HEK293T (cell line): ENCODE results near the gene CHRDL1.

Experiments used
- ARNT ChIP-seq: fragments of 450-650 bp; IDR thresholded peaks from 2 replicates; pipeline ENCODE4 v1.6.1; 2017; ENCODE audit warnings: mild to moderate bottlenecking
- BHLHE40 ChIP-seq: fragments of 450-650 bp; IDR thresholded peaks from 2 replicates; pipeline ENCODE4 v1.6.1; 2016; ENCODE audit warnings: mild to moderate bottlenecking, moderate library complexity, borderline replicate concordance
- ELF4 ChIP-seq: fragments of 450-650 bp; IDR thresholded peaks from 2 replicates; pipeline ENCODE4 v1.6.1; 2017; ENCODE audit warnings: antibody characterized with exemption
- FOXK2 ChIP-seq: fragments of 450-650 bp; IDR thresholded peaks from 2 replicates; pipeline ENCODE4 v1.6.1; 2016; ENCODE audit warnings: mild to moderate bottlenecking
- FOXM1 ChIP-seq: fragments of 450-650 bp; IDR thresholded peaks from 2 replicates; pipeline ENCODE4 v1.6.1; 2017; ENCODE audit warnings: mild to moderate bottlenecking, borderline replicate concordance
- HDGF ChIP-seq: fragments of 450-650 bp; IDR thresholded peaks from 2 replicates; pipeline ENCODE4 v1.6.1; 2017; ENCODE audit warnings: antibody characterized with exemption, borderline replicate concordance
- L3MBTL2 ChIP-seq: fragments of 450-650 bp; conservative IDR thresholded peaks from 2 replicates; pipeline ENCODE4 v1.6.1; 2016; ENCODE audit warnings: mild to moderate bottlenecking
- NFRKB ChIP-seq: fragments of 450-650 bp; IDR thresholded peaks from 2 replicates; pipeline ENCODE4 v1.6.1; 2016; ENCODE audit warnings: mild to moderate bottlenecking, moderate library complexity
- SP1 ChIP-seq: fragments of 450-650 bp; IDR thresholded peaks from 2 replicates; pipeline ENCODE4 v1.6.1; 2017
- SUZ12 ChIP-seq: fragments of 450-650 bp; IDR thresholded peaks from 2 replicates; pipeline ENCODE4 v1.6.1; 2016; ENCODE audit warnings: mild to moderate bottlenecking
- ZNF384 ChIP-seq: fragments of 450-650 bp; IDR thresholded peaks from 2 replicates; pipeline ENCODE4 v1.6.1; 2016
- TF ChIP-seq, protein P1 (sequence below): fragments of 450-650 bp; IDR thresholded peaks from 2 replicates; pipeline ENCODE4 v1.6.1; 2016

DNA sequence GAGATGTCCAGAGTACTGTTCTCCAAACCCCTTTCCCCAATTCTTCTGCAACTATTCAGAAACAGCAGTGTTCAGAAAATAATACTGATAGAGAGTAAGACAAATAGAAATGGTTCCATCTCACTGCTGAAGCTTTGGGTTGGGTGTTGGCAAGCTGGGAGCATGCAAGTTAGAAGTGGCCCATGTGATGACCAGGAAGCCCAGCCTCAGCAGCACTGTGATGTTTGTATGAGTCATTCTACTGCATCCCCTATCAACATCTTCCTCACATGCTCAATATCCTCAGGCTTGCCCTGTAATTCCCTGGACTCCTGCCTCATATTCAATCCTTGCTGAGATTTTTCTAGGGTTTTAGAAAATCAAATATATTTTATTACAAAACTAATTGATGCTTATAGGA lies 96.5 kb downstream of the CHRDL1 start:
- no peak for TF ChIP-seq SUZ12
- TF ChIP-seq, protein P1, sequence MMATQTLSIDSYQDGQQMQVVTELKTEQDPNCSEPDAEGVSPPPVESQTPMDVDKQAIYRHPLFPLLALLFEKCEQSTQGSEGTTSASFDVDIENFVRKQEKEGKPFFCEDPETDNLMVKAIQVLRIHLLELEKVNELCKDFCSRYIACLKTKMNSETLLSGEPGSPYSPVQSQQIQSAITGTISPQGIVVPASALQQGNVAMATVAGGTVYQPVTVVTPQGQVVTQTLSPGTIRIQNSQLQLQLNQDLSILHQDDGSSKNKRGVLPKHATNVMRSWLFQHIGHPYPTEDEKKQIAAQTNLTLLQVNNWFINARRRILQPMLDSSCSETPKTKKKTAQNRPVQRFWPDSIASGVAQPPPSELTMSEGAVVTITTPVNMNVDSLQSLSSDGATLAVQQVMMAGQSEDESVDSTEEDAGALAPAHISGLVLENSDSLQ: no peak
- TF ChIP-seq BHLHE40: no peak
- TF ChIP-seq HDGF: no peak
- TF ChIP-seq ELF4: no peak
- no peak for TF ChIP-seq FOXM1
- TF ChIP-seq NFRKB: no peak
- no peak for TF ChIP-seq FOXK2
- no peak for TF ChIP-seq ARNT
- TF ChIP-seq ZNF384: no peak
- no peak for TF ChIP-seq SP1
- TF ChIP-seq L3MBTL2: no peak
